ENCODE results near the gene TMEM156.

The TMEM156 gene

DNA sequence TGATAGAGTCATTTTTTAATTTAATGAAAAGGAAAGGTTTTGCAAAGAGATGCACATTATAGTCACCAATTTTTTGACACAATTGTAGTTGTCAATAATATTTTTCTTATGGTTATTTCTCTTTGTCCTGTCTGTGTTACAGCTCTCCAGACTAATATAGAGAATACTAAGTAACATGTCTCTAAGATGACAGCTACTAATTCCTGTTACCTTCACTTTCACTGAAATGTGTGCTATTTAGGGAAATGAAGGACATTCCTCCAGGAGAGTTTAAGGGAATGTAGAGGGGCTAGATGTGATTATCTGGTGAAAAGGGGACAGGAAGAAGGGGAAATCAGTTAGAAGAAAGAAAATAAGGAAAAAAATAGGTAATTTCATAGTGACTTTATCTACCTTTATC lies 31.2 kb upstream of the TMEM156 start:
- TF ChIP-seq, protein P1, sequence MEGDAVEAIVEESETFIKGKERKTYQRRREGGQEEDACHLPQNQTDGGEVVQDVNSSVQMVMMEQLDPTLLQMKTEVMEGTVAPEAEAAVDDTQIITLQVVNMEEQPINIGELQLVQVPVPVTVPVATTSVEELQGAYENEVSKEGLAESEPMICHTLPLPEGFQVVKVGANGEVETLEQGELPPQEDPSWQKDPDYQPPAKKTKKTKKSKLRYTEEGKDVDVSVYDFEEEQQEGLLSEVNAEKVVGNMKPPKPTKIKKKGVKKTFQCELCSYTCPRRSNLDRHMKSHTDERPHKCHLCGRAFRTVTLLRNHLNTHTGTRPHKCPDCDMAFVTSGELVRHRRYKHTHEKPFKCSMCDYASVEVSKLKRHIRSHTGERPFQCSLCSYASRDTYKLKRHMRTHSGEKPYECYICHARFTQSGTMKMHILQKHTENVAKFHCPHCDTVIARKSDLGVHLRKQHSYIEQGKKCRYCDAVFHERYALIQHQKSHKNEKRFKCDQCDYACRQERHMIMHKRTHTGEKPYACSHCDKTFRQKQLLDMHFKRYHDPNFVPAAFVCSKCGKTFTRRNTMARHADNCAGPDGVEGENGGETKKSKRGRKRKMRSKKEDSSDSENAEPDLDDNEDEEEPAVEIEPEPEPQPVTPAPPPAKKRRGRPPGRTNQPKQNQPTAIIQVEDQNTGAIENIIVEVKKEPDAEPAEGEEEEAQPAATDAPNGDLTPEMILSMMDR (IDR thresholded peaks at IDR 0.05; ENCODE audit: insufficient read depth, low read length, missing control alignments): no peak
- DNase-seq (ENCODE audit: low read depth, low spot score): no peak
- ChIA-PET POLR2A (no interaction called here), CTCF (interaction anchor here (0.9 kb wide), 1 partner anchor 11 kb away, joined by 3 read pairs; no protein-coding TSS in a partner anchor)
- H3K4me3 ChIP-seq (ENCODE audit: low read depth, low read length): no peak overlapping the region

DNA sequence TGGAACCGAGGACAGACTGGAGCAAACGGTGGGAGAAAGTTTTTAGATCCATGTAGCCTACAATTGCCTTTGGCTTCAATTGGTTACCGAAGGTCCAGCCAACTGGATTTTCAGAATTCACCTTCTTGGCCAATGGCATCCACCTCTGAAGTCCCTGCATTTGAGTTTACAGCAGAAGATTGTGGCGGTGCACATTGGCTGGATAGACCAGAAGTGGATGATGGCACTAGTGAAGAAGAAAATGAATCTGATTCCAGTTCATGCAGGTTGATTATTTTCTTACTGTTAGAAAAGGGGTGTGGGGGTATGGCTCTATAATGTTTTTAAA lies 30.5 kb upstream of the TMEM156 start:
- H3K4me3 ChIP-seq (ENCODE audit: low read depth, low read length): no peak overlapping the region
- ChIA-PET CTCF (no interaction called here), POLR2A (no interaction called here)
- TF ChIP-seq, protein P1 (IDR thresholded peaks at IDR 0.05; ENCODE audit: insufficient read depth, low read length, missing control alignments): no peak
- DNase-seq (ENCODE audit: low read depth, low spot score): no peak

DNA sequence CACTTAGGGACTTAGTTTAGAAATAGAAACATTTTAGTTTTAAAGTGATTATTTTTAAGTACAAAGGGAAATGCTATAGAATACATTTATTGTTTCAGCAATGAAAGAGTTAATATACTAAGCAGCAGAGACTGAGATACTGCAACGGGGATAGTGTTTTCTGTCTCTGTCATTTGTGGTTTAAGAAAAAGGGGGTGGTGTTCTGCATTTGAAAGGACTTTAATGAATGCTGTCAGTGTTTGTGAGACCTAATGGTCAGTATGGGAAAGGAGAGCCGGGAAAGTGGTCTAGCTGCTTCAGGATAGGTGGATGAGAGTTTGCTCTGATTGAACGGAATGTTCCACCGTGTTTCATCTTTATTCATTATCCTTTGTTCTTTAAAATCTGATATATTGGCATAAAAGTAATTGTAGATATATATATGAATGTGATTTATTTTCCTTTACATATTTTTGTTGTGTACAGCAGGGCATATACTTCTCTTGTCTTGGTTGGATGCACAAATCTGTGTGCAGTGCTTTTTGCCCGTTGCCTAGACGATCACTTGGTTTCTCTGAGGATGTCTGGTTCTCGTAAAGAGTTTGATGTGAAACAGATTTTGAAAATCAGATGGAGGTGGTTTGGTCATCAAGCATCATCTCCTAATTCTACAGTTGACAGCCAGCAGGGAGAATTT lies 30.0 kb upstream of the TMEM156 start, which contains the start of gene KLHL5:
KLHL5 (plus strand) TSS at position 139 of the 676 bp plus-strand sequence; CDS start at position 560, 421 bp downstream.
- no peak within 1 kb of the TSS for H3K4me3 ChIP-seq (ENCODE audit: low read depth, low read length)
- TF ChIP-seq, protein P1 (IDR thresholded peaks at IDR 0.05; ENCODE audit: insufficient read depth, low read length, missing control alignments): no peak
- no peak for DNase-seq (ENCODE audit: low read depth, low spot score)
- ChIA-PET CTCF (no interaction called here), POLR2A (no interaction called here)

DNA sequence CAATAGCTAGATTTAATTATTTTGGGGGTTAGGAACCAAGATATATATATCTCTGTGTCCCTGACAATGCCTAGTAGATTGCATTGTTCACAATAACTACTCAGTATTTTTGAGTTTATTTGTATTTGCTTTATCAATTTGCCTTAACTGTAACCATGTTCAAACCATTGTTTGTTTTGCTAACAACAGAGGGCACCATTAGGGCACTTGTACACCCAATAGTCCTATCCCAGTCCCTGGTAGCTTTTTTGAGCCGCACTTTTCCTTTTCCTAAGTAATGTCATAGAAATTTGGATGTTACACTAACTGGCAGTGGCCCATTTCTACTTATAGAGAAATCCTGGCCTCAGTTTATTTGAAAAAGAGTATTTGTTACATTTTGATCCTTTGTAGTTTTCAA lies 29.2 kb upstream of the TMEM156 start:
- CTCF ChIA-PET: interaction anchor here (1.1 to 1.3 kb wide), 2 partner anchors 15 to 23 kb away, joined by 3 to 4 read pairs; no protein-coding TSS in a partner anchor
- no peak for DNase-seq (ENCODE audit: low read depth, low spot score)
- H3K4me3 ChIP-seq (ENCODE audit: low read depth, low read length): no peak overlapping the region
- TF ChIP-seq, protein P1 (IDR thresholded peaks at IDR 0.05; ENCODE audit: insufficient read depth, low read length, missing control alignments): no peak
- POLR2A ChIA-PET: no interaction called here

DNA sequence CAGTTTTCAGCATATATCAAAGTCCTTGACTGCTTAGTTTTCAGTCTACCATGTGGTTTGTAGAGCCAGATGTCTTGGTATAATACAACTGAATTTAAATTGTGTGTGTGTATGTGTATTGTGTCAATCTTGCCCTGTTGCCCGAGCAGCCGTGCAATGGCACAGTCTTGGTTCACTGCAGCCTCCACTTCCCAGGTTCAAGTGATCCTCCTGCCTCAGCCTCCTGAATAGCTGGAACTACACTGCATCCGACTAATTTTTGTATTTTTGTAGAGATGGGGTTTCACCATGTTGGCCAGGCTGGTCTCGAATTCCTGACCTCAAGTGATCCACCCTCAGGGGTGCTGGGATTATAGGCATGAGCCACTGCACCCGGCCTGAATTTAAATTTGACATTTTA lies 23.8 kb upstream of the TMEM156 start:
- CTCF ChIA-PET: no interaction called here
- no peak overlapping the region for H3K4me3 ChIP-seq (ENCODE audit: low read depth, low read length)
- TF ChIP-seq, protein P1 (IDR thresholded peaks at IDR 0.05; ENCODE audit: insufficient read depth, low read length, missing control alignments): no peak
- POLR2A ChIA-PET: no interaction called here
- no peak for DNase-seq (ENCODE audit: low read depth, low spot score)

DNA sequence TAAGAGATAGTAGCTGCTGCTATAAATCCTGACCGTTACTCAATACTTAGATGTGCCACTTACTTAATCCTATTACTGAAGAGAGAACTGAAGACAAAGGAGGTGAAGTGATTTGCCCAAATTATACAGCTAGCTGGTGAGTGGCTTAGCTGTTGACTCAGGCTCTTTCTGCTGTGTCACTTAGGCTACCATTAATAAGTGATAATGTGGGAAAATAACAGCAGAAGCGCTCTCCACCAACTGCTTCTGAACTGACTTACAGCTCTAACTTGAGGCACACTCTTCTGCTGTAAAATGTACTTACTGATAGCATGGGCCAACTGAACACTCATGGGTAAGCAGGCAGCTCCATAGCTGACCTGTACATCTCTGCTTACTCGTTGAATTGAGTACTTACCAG lies 22.3 kb upstream of the TMEM156 start:
- ChIA-PET POLR2A (no interaction called here), CTCF (interaction anchor here (1.0 to 2.1 kb wide), 2 partner anchors 11 to 67 kb away, joined by 3 to 5 read pairs; no protein-coding TSS in a partner anchor)
- DNase-seq (ENCODE audit: low read depth, low spot score): no peak
- TF ChIP-seq, protein P1 (IDR thresholded peaks at IDR 0.05; ENCODE audit: insufficient read depth, low read length, missing control alignments): no peak
- H3K4me3 ChIP-seq (ENCODE audit: low read depth, low read length): no peak overlapping the region

All from AG04449 (cell line).